ENCODE measurements around the gene PAK1. TPM values are rescaled to one million over a fixed set of nuclear protein-coding genes. Genes with fewer than 3 reads are reported as not detected.

PAK1 gene
- 10 to 100 TPM; 18.8 to 27.3 (median 20.4) TPM for total RNA-seq
- 59.9 TPM for total RNA-seq (2013)

DNA sequence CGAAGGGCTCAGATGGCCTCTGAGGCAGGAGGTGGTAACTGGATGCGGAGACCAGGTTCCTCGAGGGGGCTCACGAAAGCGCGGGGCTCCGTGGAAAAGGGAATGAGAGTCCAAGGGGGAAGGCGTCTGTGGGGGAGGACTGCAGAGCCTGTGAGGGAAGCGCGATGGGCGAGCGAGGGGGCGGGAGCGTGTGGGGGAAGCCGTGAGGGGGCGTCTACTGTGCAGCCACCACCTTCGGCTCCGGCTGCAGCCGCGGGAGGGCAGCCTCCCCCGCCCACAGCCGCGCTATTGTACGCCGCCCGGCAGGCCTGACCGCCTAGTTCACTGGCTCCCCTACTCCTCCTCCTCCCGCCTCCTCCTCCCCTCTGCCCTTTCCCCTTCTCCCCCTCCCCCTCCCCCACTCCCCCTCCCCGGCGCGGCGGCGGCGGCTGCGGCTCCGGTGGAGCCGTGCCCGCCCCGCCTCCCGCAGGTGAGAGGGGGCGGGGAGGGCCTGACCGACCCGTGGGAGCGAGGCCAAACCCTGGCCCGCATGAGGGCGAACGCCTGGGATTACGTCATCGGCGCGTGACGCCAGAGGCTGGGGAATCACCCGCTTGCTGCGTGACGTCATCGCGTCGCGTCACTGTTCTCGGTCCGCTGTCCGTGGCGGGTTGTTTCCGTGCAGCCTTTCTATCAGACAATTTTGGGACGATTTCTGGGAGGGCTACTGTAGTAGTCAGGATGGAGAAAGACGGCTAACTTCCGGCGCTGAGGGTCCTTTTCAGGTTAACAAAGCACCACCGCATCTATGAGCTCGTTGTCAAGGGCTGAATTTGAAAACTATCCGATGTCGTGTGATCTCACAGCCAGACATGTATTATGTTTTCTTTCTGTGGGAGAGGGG lies at the start of gene PAK1:
PAK1 (minus strand) TSS at position 294 of the 883 bp plus-strand sequence. CDS start 81,574 bp downstream, outside the sequence.
- TF ChIP-seq, protein P1, sequence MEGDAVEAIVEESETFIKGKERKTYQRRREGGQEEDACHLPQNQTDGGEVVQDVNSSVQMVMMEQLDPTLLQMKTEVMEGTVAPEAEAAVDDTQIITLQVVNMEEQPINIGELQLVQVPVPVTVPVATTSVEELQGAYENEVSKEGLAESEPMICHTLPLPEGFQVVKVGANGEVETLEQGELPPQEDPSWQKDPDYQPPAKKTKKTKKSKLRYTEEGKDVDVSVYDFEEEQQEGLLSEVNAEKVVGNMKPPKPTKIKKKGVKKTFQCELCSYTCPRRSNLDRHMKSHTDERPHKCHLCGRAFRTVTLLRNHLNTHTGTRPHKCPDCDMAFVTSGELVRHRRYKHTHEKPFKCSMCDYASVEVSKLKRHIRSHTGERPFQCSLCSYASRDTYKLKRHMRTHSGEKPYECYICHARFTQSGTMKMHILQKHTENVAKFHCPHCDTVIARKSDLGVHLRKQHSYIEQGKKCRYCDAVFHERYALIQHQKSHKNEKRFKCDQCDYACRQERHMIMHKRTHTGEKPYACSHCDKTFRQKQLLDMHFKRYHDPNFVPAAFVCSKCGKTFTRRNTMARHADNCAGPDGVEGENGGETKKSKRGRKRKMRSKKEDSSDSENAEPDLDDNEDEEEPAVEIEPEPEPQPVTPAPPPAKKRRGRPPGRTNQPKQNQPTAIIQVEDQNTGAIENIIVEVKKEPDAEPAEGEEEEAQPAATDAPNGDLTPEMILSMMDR (IDR thresholded peaks at IDR 0.05), result no peak
- DNase-seq, result peak; percentile 96 to 100
- intact Hi-C loops (cut with micrococcal nuclease), result loop anchor here (5.0 kb wide), 1 partner anchor 73 kb away; no protein-coding TSS in a partner anchor
- no peaks in the 10 kb centered on the region for H3K9me3 Mint-ChIP-seq
- Histone ChIP-seq H3K9me3 (ENCODE audit: control insufficient read depth, insufficient read depth, low read length) (no peaks in the 10 kb centered on the region), H3K4me1 (ENCODE audit: control insufficient read depth, insufficient read depth, low read length) (peaks cover 11% of the 10 kb centered on the region), H3K36me3 (ENCODE audit: control insufficient read depth, insufficient read depth, low read length) (no peaks in the 10 kb centered on the region), H3K4me3 (ENCODE audit: low read length) (peak within 1 kb of the TSS; percentile 72), H3K27ac (ENCODE audit: low read length) (peak within 1 kb of the TSS; percentile 67), H3K27me3 (ENCODE audit: control insufficient read depth, insufficient read depth, low read length) (peaks cover 3% of the 10 kb centered on the region)
- H3K36me3 Mint-ChIP-seq, result no peaks in the 10 kb centered on the region
- H3K4me3 Mint-ChIP-seq, result peak within 1 kb of the TSS; percentile 89
- under 1% methylated on average over 69 of the region's 72 CpGs for WGBS (ENCODE audit: insufficient coverage)
- peak; percentile 76 to 89 (median 81) for ATAC-seq
- H3K27me3 Mint-ChIP-seq (ENCODE audit: low read depth in 2 of 2), result peaks cover 0 to 3% of the 10 kb centered on the region in 2 donors
- H3K27ac Mint-ChIP-seq, result peak within 1 kb of the TSS; percentile 91 to 97
- H3K4me1 Mint-ChIP-seq, result peaks cover 5 to 10% of the 10 kb centered on the region in 2 donors

DNA sequence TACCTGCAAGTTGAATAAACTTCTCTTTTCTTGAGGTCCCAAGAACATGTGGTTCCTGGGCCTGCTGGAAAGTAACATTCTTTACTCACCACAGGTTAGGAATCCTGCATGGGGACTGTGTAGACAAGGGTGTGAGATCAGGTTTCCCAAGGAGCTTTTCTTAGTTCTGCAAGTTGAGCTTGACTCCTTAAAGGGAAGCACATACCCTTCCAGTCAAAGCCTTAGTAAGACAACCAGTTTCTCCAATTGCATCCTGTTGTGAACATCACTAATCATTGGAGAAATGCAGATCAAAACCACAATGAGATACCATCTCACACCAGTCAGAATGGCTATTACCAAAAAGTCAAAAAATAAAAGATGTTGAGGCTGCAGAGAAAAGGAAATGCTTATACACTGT lies 48.3 kb upstream of the PAK1 start:
- ATAC-seq, result no peak
- Mint-ChIP-seq H3K4me3 (no peak overlapping the region), H3K4me1 (no peaks in the 10 kb centered on the region), H3K27me3 (ENCODE audit: low read depth in 2 of 2) (peaks cover 0 to 6% of the 10 kb centered on the region in 2 donors), H3K36me3 (no peaks in the 10 kb centered on the region), H3K27ac (no peak overlapping the region), H3K9me3 (no peaks in the 10 kb centered on the region)
- no peaks in the 10 kb centered on the region for H3K4me1 ChIP-seq (ENCODE audit: control insufficient read depth, insufficient read depth, low read length)
- H3K27me3 ChIP-seq (ENCODE audit: control insufficient read depth, insufficient read depth, low read length), result no peaks in the 10 kb centered on the region
- no peak overlapping the region for H3K27ac ChIP-seq (ENCODE audit: low read length)
- no peak for DNase-seq
- TF ChIP-seq, protein P1 (IDR thresholded peaks at IDR 0.05), result no peak
- no peaks in the 10 kb centered on the region for H3K36me3 ChIP-seq (ENCODE audit: control insufficient read depth, insufficient read depth, low read length)
- H3K9me3 ChIP-seq (ENCODE audit: control insufficient read depth, insufficient read depth, low read length), result no peaks in the 10 kb centered on the region
- intact Hi-C loops (cut with micrococcal nuclease), result no loop called here
- H3K4me3 ChIP-seq (ENCODE audit: low read length), result no peak overlapping the region

DNA sequence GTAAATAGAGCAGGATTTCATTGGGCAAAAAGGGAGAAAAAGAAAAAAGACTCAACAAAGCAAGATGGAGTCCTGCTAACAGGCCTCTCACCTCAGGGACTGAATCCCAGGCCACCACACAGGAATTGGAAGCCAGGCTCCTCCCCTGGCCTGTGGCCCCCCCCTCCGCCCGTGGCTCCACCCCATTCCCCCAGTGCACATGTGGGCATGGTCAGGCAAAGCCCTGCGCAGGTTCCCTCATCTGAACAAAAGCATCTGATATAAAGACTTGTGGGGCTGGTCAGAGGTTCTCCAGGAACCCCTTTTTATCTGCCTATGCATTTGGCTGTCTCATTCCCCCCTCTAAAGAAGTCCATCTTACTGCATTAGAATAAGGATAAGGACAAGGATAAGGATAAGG lies 46.0 kb upstream of the PAK1 start:
- Mint-ChIP-seq H3K27ac (no peak overlapping the region), H3K4me1 (no peaks in the 10 kb centered on the region), H3K4me3 (no peak overlapping the region), H3K36me3 (no peaks in the 10 kb centered on the region), H3K27me3 (ENCODE audit: low read depth in 2 of 2) (peaks cover 0 to 6% of the 10 kb centered on the region in 2 donors), H3K9me3 (no peaks in the 10 kb centered on the region)
- Histone ChIP-seq H3K36me3 (ENCODE audit: control insufficient read depth, insufficient read depth, low read length) (no peaks in the 10 kb centered on the region), H3K27ac (ENCODE audit: low read length) (no peak overlapping the region), H3K9me3 (ENCODE audit: control insufficient read depth, insufficient read depth, low read length) (no peaks in the 10 kb centered on the region), H3K4me1 (ENCODE audit: control insufficient read depth, insufficient read depth, low read length) (no peaks in the 10 kb centered on the region), H3K27me3 (ENCODE audit: control insufficient read depth, insufficient read depth, low read length) (no peaks in the 10 kb centered on the region), H3K4me3 (ENCODE audit: low read length) (no peak overlapping the region)
- DNase-seq (no peak), ATAC-seq (no peak)
- 100% methylated on average over 3 of the region's 3 CpGs for WGBS (ENCODE audit: insufficient coverage)
- intact Hi-C loops (cut with micrococcal nuclease), result no loop called here
- TF ChIP-seq, protein P1 (IDR thresholded peaks at IDR 0.05), result no peak

Measured in natural killer cell (primary cell).